Endometrium (tissue), 2 donors: ENCODE data around the gene NEDD4.
"Not testable (repeated sequence)": the region's sequence is repeated elsewhere in the genome, so short reads cannot be mapped to it uniquely, and the experiment has no call there.

Experiments
- FAIRE-seq: peaks from 2 replicates; lab custom pipeline; 2012; peaks lifted over from hg19 to GRCh38; lab: Jason Lieb, UNC
- donor health status: control.
- donor health status: control.

Gene NEDD4

GRCh38 chr15:55954862-55955605, 38.4 kb downstream of the NEDD4 start:
- no peak for FAIRE-seq

DNA sequence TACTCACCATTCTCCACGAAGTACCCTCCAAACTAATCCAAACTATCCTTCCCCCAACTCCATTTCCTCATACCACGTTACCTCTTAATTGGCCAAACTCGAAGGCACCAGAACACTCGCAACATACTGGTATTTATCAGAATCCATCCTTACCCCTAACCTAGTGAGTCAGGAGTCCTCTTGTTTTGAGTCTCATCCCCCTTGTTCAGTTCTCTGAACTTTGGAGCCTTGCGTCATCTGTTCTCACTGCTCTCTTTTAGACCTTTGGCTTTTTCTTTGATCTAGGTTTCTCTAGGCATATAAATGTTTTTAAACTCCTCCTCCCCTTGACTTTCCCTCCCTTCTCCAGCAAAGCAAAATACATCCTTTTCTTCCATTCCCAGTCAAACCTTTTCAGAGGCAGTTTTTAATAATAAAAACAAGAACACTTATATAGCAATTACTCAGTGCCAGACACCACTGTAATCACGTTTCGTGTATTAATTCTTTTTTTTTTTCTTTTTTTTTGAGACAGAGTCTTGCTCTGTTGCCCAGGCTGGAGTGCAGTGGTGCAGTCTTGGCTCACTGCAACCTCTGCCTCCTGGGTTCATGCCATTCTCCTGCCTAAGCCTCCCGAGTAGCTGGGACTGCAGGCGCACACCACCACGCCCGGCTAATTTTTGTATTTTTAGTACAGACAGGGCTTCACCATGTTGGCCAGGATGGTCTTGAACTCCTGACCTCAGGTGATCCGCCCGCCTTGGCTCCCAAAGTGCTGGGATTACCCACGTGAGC, 40.7 kb downstream of the NEDD4 start:
- FAIRE-seq = not testable (repeated sequence)

GRCh38 chr15:55944606-55945005, 48.8 kb downstream of the NEDD4 start:
- not testable (repeated sequence) for FAIRE-seq

DNA sequence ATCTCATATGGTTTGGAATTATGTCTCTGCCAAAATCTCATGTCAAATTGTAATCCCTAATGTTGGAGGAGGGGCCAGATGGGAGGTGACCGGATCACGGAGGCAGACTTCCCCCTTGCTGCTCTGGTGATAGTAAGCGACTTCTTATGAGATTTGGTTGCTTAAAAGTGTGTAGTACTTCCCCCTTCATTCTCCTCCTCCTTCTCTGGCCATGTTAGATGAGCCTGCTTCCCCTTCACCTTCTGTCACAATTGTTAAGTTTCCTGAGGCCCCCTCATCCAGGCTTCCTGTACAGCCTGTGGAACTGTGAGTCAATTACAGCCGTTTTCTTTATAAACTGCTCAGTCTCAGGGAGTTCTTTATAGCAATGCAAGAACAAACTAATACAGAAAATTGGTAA, 51.1 kb downstream of the NEDD4 start:
- FAIRE-seq = no peak

DNA sequence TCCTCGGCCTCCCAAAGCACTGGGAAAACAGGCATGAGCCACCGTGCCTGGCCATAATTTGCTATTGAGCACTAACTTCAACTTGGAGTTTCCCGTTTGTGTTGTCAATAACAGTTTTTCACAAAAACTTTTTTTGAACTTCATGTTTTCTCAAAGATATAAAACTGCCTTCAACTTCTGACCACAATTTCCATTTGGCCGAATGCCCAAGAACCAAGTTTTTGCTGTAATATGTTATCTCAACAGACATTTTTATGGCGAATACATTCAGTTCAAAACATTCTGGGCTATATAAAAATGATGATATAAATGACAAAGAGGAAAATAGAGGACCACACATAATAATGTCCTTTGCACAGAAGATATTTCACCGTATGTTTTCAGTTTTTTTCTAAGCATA, 56.4 kb downstream of the NEDD4 start:
- FAIRE-seq = peak; percentile 90

- no peak for FAIRE-seq
Measured at GRCh38 chr15:55928955-55929354, 64.5 kb downstream of the NEDD4 start.

DNA sequence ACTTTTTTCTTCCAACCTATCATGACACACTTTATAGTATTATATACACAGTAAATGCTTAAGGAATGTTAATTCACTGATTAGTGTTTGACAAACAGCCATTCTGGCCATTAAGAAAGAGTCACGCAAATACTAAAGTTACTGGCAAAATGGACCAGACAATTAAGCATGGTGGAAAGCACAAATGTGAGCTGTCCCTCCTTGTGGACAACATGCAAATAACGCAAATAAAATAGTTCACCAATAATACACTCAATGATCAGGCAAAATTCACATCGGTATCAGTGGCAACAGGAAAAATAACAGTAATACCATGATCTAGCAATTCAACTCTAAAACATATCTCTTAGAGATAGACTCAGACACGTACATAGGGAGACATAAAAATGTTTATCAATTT, 71.7 kb downstream of the NEDD4 start:
- no peak for FAIRE-seq

- FAIRE-seq = peak; percentile 87
Measured at GRCh38 chr15:55917881-55918296, 75.5 kb downstream of the NEDD4 start.

DNA sequence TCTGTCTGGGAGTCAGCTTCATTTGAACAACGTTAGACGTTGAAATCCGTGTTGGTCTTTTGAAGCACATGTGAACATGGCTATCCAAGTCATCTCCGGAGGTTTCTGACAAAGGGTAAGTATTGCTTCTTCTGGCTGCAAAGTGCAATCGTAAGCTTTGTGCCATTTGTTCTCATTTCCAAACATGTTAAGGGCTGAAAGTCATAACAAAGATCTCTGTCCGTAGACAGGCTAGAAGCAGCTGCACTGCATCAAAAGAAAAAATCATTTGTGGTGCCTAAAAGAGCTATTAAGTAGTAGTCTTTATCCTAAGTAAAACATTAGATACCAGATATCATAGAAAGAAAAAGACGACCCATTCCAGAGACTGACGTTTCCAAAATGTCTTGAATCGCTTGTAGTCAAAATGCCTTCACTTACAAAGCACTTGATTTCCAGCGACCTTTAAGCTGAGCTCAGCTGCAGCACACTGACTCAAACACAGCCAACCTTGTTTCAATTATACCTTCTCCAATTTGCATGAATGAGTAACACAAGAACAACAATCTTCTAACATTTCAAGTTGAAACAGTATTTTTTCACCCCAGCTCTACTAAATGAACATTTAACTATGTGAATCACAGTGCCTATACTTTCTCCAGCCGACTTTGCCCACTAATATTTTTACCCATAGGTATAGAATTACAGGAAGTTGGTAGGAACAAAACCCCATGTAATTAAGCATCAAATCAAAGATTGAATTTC, 76.6 kb downstream of the NEDD4 start:
- no peak for FAIRE-seq

DNA sequence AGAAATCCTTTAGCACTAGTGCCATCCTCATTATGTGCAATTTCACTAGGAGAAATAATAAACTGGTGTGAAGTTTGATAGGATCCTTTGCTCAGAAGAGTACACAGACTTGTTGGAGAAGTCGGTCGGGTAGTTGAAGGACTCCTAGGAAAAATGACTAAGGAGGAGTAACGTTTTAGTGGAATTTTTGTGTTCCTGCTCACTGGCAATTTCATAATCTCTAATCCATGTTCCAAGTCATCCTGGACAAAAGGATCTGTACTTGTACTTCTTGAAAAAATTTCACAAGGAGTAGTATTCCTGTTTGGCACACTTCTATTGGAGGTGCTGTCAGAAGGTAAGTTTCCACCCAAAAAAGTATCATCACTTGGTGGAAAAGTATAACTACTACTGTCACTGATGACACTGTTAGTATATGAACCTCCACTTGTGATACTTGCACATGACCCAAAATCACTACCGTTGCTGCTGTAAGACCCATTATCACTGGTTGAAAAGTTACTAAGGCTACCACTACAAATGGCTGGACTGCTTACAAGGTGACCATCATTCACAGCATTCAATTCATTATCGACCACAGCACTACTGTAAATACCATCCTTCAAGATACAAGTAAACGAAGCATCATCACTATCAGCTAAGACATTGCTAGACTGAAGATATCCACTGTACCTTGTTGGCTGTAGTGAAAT, 77.4 kb downstream of the NEDD4 start:
- FAIRE-seq = no peak

- FAIRE-seq = no peak
Measured at GRCh38 chr15:55915221-55915620, 78.2 kb downstream of the NEDD4 start.

- no peak for FAIRE-seq
Measured at GRCh38 chr15:55914446-55914845, 79.0 kb downstream of the NEDD4 start.

DNA sequence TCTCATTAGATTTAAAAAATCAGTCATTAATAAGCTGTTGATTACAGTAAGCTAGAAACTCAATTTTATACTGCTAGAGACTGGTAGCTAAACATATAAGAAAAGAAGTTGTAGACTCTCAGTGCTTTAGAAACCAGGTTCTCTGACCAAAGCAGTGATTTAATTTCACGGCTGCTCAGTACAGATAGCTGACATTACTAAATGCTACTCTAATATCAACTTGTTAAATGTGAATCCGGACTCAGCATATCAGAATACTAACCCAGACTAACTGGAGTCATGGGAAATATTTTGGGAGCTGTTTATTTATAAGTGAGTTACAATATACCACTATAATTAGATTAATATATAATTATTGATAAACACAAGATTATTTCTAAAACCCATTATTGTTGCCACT, 80.4 kb downstream of the NEDD4 start:
- no peak for FAIRE-seq

- FAIRE-seq = no peak
Measured at GRCh38 chr15:55909036-55909811, 84.2 kb downstream of the NEDD4 start.

DNA sequence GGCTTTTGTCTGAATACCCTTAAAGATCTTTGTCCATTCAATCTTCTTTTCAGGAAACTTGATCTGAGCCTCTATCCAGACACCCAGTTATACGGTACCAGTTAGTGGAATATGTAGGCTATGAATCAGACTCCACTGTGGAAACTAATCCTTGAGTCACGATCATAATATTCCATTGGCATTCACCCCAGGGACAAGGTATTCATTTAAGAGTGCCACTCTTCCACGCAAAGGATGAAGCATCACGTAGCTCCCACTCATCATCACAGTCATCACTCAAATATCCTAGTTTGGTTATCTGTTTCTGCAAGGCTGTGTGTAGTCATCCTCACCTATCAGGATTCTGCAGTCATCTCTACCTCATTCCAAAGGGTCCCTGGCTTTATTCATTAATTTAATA, 85.6 kb downstream of the NEDD4 start:
- no peak for FAIRE-seq

DNA sequence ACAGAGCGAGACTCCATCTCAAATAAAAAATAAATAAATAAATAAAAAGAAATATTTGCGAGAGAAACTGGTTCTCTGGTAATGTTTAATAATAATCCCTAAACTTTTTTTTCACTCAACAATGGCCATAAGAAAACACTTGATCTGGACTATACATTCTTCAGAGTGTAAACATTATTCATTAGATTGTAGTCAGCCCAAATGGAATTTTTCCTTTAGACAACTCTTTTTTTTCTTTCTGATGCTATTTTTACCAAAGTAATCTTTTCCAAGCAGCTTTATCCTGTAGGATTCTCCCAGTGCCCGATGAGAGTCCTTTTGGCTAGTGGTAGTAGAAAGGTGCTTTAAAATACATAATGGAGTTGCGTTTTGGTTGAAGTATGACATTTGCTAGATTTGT, 90.4 kb downstream of the NEDD4 start:
- FAIRE-seq = peak; percentile 39

DNA sequence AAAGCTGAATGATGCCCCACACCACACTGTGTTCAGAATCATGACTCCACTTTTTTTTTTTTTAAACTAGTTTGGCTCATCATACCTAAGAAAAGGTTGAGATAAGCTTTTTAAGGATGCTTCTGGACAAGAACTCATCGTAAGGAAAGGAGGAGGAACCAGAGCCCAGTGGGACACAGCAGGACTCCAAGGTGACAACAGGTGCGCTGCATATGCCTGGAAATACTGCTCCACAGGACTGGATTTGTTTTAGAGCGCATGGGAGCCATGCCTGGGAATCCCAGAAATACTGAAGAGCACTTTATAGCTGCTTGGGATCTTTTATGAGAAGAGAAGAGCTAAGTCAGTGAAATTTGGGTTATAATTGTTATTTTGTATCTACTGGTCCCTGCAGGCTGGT, 93.4 kb downstream of the NEDD4 start:
- FAIRE-seq = no peak

DNA sequence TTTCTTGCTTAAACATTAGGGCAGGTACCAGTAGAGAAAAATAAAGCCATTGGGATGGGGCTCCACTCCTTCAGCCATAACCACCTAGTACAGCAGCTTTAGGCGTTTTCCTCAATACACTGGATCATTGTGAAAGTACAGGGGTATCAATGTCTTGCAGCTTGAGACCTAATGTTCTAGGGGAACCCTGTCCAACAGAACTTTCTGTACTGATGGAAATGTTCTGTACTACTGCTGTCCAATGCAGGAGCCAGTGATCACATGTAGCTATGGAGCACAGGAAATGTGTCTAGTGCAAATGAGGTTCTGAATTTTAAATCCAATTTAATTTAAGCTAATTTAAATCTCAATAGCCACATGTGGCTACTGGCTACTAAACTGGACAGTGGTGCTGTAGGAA, 93.9 kb downstream of the NEDD4 start:
- no peak for FAIRE-seq

DNA sequence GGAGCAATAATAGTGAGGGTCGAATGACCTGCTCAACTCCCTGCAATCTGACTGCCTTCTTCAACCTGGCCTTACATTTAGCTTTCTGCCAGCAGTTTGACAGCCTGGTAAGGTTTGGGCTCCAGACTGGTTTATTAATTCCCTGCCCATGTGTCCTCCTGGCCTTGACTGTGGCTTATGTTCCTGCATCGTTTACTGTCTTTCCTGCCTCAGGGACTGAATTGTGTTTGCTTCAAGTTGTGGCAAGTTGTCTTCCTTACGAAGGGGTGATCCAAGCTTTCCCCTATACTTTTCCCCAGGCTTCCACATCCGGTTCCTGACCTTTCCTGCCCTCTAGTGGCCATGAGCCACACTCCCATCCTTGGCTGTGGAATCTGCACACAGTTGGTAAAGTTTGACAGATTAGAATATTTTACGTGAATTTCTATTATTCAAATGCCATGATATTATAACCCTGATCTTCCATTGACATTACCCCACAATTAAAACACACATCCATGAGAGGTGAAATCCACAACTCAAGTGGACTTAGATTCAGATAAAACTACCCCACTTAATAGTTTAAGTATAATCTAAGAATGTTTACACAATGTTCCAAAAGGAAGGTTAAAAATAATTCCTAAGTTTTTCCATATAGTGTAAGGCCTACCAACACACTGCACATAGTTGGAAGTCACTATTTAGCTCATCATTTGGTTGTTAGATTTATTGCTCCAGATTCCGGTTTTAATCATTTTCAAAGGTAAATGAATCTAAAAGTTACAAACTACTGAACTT, 95.7 kb downstream of the NEDD4 start:
- FAIRE-seq = no peak

DNA sequence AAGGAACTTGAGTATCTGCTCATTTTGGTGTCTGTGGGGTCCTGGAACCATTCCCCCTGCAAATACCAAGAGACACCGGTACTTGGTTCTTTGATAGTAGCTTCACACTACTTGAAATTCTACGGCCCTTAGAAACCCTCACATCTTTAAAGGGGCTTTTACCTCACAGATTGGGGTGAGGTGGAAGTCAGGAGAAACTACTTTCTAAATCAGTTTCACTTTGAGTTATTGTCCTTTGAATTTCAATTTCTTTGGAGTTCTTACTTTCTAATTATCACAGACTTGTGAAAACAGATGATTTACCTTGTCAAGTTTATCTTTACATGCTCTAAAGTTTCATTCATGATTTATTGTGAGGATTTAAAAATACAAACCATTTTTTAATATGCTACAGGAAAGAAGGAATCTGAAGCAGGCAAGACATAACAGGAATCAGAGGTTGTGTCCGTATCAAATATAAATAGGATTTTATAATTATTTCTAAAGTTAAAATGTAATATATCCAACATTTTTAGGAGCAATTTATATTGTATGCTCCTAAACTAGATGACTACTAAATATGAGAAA, 98.9 kb downstream of the NEDD4 start:
- no peak for FAIRE-seq
